Mammary epithelial cell (primary cell): Measurements from ENCODE around the gene SYCN.

Experiments used
- CTCF ChIP-seq, 2 donors: IDR thresholded peaks in 1 of 2; conservative IDR thresholded peaks in 1 of 2; 2 replicates each; pipeline ENCODE4 v1.5.1; 2011 to 2012; ENCODE audit warnings: inconsistent platforms in 2 of 2, low read length in 2 of 2, mild to moderate bottlenecking in 2 of 2, control low read depth in 1 of 2, low read depth in 1 of 2; ENCODE audit not compliant: insufficient read depth in 1 of 2; ENCODE audit errors: extremely low read depth in 1 of 2
- EZH2 ChIP-seq: IDR thresholded peaks from 2 replicates; pipeline ENCODE4 v1.6.1; 2012; ENCODE audit warnings: low read length, inconsistent platforms, borderline replicate concordance

GRCh38 chr19:39156326-39157230 lies 47.5 kb downstream of the SYCN start:
- no peak for TF ChIP-seq CTCF (conservative IDR thresholded peaks at IDR 0.05 in 1 of 2, IDR thresholded peaks at IDR 0.05 in 1 of 2; ENCODE audit: extremely low read depth in 1 of 2, insufficient read depth in 1 of 2, low read depth in 1 of 2, low read length in 2 of 2)
- TF ChIP-seq EZH2, result no peak
